A549 (cell line): ENCODE results near the gene VEZT.

Experiments used
- CTCF ChIP-seq: fragments of >200 bp; sonication (Bioruptor Twin); formaldehyde crosslinking; IDR thresholded peaks from 3 replicates; pipeline ENCODE4 v1.5.1; 2016
- ELK1 ChIP-seq: fragments of 150-350 bp; IDR thresholded peaks from 2 replicates; pipeline ENCODE4 v1.6.1; 2014; ENCODE audit warnings: low read depth, mild to moderate bottlenecking, low read length
- RAD21 ChIP-seq, 2 experiments: fragments of >200 bp in 1 of 2; sonication (Bioruptor Twin) in 1 of 2; formaldehyde crosslinking in 1 of 2; IDR thresholded peaks in 1 of 2; conservative IDR thresholded peaks in 1 of 2; 2 replicates in 1 of 2; 3 replicates in 1 of 2; pipeline ENCODE4 v1.6.1; 2012 to 2018; ENCODE audit warnings: inconsistent platforms in 1 of 2

- TF ChIP-seq ELK1 (no peak), CTCF (no peak), RAD21 (conservative IDR thresholded peaks at IDR 0.05 in 1 of 2, IDR thresholded peaks at IDR 0.05 in 1 of 2) (no peak; a peak in 2 of 5 replicates)
Measured at GRCh38 chr12:95173392-95174251, 44.0 kb upstream of the VEZT start.
